NCI-H187 treated with DMSO at 0.1 percent for 48 hours (cell line): Measurements from ENCODE around the gene MTF1.
"Not testable (repeated sequence)": the region's sequence is repeated elsewhere in the genome, so short reads cannot be mapped to it uniquely, and the experiment has no call there.

Source experiments
- DNase-seq: peaks from one replicate; lab custom pipeline; 2025; lab: John Stamatoyannopoulos, UW

MTF1 gene

DNA sequence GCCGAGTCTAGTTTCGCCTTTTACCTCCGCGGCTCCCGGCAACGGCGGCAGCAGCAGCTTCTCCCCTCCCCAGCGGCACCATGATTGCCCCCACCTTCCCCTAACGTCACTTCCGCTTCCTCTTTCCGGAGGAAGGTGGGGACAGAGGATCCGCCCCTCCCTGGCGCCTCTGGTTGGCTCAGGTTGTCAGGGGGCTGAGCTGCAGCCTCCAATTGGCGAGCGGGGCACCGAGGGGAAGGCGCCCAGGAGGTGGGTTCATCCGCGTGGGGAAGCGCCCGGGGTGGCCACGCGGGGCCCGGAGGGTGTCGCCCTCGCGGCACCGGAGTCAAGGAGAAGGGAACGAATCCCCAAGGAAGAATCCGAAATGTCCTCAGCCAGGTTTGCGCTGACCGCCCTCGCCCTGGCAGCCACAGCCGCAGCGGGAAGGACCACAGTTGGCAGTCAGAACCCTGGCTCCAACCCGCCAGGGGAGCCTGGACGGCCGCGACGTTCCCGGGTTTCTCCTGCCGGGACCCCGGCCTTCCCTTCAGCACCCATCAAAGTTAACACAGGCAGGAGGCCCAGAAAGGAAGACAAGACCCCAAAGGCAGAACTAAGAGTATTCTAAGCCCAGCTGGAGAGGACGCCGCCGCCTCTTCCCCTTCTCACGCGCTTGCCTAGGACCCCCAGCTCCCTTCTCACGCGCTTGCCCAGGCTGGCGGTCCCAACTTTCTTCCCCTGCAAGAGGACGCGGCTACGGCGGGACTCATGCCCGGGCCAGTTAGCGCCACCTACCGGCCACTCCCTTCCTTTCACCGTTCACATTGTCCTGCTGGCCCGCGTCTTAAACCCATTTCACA, at the start of gene MTF1:
Gene MTF1, minus strand, starts transcription at position 86 of the 839 bp plus-strand sequence. CDS start 1,934 bp downstream, outside the sequence.
- peak; percentile 78 for DNase-seq

DNA sequence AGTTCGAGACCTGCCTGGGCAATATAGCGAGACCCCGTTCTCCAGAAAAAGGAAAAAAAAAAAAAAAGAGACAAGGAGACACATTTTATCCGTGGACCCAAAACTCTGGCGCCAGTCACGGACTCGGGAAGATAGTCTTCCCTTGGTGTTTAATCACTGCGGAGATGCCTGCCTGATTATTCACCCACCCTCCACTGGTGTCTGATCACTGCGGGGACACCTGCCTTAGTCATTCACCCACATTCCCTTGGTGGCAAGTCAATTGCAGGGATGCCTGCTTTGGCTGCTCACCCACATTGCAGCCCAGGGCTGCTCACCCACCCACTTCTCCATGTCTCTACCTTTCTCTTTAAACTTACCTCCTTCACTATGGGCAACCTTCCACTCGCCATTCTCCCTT, 49.1 kb upstream of the MTF1 start:
- not testable (repeated sequence) for DNase-seq

GRCh38 chr1:37907416-37908125, 48.2 kb upstream of the MTF1 start:
- not testable (repeated sequence) for DNase-seq

- not testable (repeated sequence) for DNase-seq
Measured at GRCh38 chr1:37906591-37906990, 47.2 kb upstream of the MTF1 start.

- DNase-seq: no peak
Measured at GRCh38 chr1:37905727-37906126, 46.3 kb upstream of the MTF1 start.

GRCh38 chr1:37903921-37904320, 44.5 kb upstream of the MTF1 start:
- DNase-seq: not testable (repeated sequence)

DNA sequence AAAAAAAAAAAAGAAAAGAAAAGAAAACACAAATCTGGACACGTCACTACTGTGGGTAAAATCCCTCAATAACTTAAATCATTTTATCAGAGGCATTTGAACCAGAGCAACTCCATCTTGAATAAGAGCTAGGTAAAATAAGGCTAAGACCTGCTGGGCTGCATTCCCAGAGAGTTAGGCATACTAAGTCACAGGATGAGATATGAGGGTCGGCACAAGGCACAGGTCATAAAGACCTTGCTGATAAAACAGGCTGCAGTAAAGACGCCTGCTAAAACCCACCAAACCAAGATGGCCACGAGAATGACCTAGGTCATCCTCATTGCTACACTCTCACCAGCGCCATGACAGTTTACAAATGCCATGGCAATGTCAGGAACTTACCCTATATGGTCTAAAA, 43.6 kb upstream of the MTF1 start:
- DNase-seq: no peak

- no peak for DNase-seq
Measured at GRCh38 chr1:37901893-37902225, 42.5 kb upstream of the MTF1 start.

GRCh38 chr1:37901191-37901892, 42.0 kb upstream of the MTF1 start:
- DNase-seq: no peak

GRCh38 chr1:37897563-37897962, 38.2 kb upstream of the MTF1 start:
- DNase-seq: not testable (repeated sequence)

DNA sequence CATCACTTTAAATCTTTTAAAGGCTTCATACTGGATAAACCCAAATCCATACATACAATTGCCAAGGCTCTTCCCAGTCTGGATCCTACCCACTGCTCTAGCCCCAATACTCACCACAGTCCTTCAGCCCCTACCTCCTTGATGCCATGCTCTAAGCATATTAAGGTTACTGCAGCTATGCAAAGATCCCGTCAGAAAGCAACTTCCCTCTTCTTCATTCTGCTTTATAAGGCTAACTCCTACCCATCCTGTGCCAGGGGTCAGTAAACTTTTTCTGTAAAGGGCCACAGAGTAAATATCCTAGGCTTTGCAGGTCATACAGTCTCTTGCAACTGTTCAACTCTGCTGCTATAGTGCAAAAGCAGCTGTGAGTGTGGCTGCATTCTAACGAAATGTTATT, 34.3 kb upstream of the MTF1 start:
- DNase-seq: no peak

DNA sequence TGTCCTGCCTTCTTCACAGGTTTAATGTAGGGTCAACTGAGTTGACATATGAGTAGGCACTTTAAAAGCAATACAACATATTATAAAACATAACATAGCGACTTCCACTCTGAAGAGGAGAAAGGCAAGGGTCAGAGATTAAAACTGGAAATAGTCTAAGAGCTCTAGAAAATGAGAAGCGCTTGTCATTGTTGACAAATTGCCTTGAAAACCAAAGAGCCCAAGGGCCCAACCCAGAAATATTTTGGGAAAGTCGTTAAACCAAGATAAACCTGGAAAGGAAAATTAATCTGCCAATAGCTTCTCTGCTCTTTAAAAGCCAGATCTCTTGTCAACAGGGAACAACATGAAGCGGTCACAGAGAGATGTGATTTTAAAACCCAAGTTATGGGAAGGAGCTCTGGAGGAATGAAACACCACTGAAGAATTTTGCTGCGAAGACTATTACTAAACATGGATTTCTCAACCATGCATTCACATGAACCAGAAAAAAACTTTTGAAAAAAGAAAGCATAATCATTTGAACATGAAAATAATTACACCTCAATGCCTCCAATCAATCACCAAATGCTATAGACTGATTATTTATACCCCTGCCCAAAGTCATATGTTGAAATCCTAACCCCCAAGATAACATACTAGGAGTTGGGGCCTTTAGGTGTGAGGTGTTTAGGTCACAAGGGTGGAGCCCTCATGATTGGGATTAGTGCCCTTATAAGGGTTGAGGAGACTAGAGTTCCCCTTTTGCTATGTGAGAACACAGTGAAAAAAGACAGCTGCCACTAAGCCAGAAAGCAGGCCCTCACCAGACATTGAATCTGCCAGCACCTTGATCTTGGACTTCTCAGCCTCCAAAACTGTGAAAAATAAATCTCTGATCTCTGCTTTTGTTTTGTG, 33.0 kb upstream of the MTF1 start:
- no peak for DNase-seq

DNA sequence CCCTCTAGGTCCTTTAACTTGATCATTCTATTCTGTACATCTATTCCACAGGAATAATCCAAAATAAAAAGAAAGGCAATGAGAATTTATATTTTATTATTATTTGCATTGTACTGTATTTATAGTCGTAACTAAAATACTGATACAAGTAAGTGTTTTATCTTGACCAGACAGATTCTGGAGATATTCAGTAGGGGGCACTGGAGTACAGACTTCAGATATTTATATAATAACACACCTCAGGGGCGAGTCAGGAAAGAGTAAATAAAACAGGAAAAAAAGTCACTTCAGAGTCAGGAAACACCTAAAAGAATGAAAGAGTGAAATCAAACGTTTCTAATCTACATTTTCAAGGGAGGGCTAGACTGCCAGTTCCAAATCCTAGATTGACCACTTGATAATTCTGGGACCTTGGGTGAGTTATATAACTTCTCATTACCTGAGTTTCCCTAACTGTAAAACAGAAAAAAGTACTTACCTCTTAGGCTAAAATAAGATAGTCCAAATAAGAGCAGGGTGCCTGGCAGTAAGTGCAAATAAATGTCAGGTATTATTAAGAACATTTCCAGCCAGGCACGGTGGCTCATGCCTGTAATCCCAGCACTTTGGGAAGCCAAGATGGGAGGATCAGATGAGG, 31.1 kb upstream of the MTF1 start:
- DNase-seq: no peak

DNA sequence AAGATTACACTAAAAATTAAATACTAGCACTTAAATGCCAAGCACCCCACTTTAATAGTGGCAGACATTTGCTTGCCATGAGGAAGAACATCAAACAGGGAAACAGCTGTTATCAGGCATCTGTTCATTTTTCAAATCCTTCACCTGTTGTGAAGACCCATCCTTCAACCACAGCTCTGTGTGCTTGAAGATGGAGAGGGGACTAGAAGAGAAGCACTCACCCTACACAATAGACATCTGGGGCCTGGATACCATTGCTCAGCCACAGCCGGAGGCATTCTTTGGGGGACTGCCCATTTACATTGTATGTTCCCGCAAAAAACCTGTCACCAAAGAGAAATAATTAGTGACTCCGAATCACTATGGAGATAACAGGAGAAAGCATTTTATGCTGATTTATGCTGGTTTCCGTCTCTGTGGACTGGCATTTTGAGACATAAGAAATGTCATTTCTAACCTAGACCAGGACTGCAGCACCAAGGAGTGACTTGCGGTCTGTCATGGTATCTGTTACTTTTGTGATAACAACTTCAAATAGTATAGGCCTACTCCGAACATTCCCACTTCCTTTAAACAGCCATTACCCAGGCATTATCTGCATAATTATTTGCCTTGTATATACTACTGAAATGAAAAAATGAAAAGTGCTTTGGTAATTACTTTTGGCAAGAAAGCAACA, 28.8 kb upstream of the MTF1 start:
- DNase-seq: no peak

- no peak for DNase-seq
Measured at GRCh38 chr1:37884145-37884544, 24.8 kb upstream of the MTF1 start.

GRCh38 chr1:37883671-37884070, 24.3 kb upstream of the MTF1 start:
- DNase-seq: no peak

DNA sequence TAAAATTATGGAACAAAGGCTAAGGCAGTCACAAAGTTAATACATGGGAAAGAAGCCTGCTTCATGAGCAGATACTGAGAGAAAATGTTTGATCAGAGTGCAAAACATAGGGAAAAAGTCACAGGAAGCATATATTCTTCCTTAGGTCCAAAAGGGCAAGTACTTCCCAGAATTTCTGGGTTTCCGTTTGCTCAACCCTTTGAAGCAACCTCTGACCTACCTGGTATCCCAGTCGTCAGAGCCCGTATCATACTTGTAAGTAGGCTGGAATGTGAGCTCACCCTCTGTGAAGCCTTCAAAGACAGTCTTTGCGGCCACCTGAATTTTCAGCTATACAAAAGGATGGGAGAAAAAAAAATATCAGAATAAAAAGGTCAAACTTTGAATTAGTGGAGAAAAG, 20.5 kb upstream of the MTF1 start:
- no peak for DNase-seq

- DNase-seq: no peak
Measured at GRCh38 chr1:37878071-37878470, 18.7 kb upstream of the MTF1 start.

DNA sequence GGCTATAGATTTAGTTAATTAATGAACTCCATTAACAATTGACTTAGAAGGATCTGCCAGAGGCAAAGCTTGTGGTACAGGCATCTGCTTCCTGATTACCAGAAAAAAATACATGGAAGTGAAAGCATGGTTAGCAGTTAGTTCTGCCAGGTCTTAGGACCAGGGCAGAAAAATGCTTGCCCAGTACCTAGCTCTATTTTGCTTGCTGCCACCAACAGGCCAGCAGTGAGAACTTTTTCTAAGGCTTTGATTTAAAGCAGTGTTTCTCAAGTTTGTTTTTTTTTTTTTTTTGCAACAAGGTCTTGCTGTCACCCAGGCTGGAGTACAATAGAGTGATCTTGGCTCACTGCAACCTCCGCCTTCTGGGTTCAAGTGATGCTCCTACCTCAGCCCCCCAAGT, 16.4 kb upstream of the MTF1 start:
- no peak for DNase-seq

DNA sequence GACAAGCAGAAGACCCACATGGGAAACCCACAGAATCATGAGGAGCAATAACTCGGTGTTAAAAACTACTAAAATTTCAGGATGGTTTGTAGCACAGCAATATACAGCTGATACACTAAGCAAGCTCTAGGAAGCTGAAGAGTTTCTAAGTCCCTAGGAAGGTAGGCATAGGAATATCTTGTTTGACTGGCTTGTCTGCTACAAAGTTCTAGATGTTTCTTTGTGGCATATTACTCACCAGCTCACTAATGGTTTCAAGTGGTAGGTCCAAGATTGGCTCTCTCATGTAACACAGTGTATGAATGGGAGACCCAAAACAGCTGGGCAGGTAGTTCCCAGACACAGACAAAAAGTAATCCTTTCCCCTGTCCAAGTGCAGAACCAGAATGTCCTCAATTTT, 13.3 kb upstream of the MTF1 start:
- DNase-seq: no peak

GRCh38 chr1:37868466-37868865, 9.1 kb upstream of the MTF1 start:
- DNase-seq: no peak
